Inflammatory macrophage treated with lipopolysaccharide for 1 hour (primary cell): ENCODE results near the gene TRIM66.
"Not testable (repeated sequence)": the region's sequence is repeated elsewhere in the genome, so short reads cannot be mapped to it uniquely, and the experiment has no call there.

Source experiments
- DNase-seq, 2 donors: peaks; one replicate each; pipeline ENCODE4 v3.0.0-alpha.2; 2020 to 2022

TRIM66 gene

DNA sequence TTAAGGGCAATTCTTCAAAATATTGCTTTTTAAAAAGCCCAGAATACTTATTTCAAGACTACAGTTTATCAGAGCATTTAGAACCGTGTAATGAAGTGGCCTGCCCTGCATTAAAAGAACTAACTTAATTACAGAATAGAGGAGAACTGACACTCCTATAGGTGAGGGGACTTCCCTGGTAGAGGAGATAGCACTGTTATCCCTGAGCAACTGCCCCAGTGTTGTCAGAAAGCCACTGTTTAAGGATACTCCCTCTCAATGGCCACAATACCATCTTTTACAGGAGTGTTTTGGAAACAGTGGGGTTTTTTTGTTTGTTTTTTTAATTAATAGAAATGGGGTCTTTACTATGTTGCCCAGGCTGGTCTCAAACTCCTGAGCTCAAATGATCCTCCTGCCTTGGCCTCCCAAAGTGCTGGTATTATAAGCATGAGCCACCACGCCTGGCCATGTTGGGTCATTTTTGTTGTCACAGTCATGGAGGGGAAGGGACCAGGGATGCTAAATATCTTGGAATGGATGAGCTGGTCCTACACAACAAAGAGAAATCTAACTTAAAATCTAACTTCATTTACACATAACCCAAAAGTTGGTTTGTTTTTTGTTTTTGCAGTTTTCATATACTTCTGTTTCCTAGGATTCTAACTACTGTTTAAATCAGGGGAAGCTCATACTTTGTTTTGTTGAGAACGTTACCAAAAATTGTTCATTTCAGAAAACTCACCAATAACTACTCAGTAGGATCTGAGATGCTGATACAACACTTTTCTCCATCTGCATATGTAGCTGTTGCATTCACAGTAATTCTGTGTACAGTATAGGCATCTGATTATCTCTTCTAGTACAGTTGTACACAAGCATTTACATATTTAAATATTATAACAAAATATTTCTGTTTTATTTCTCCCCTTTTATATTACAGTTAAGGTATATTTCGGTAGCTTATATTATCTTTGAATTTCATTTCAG lies 8.2 kb upstream of the TRIM66 start:
- DNase-seq: no peak

DNA sequence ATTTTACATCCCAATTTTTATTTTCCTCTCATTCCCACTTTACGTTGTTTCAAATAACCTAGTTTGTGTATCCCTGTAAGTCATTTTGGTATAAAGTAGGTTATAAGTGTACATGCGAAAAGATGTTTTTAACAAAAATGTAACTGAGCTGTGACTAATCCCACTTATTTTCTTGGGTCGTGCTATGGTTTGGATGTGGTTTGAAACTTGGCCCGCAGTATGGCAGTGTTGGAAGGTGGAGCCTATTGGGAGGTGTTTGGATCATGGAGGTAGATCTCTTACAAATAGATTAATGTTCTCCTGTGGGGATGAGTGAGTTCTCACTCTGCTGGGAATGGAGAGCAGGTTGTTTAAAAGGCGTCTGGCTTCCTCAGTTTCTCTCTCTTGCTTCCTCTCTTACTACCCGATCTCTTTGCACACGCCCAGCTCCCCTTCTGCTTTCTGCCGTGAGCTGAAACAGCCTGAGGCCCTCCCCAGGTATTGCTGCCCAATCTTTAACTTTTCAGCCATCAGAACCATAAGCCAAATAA lies 7.3 kb upstream of the TRIM66 start:
- DNase-seq: no peak

DNA sequence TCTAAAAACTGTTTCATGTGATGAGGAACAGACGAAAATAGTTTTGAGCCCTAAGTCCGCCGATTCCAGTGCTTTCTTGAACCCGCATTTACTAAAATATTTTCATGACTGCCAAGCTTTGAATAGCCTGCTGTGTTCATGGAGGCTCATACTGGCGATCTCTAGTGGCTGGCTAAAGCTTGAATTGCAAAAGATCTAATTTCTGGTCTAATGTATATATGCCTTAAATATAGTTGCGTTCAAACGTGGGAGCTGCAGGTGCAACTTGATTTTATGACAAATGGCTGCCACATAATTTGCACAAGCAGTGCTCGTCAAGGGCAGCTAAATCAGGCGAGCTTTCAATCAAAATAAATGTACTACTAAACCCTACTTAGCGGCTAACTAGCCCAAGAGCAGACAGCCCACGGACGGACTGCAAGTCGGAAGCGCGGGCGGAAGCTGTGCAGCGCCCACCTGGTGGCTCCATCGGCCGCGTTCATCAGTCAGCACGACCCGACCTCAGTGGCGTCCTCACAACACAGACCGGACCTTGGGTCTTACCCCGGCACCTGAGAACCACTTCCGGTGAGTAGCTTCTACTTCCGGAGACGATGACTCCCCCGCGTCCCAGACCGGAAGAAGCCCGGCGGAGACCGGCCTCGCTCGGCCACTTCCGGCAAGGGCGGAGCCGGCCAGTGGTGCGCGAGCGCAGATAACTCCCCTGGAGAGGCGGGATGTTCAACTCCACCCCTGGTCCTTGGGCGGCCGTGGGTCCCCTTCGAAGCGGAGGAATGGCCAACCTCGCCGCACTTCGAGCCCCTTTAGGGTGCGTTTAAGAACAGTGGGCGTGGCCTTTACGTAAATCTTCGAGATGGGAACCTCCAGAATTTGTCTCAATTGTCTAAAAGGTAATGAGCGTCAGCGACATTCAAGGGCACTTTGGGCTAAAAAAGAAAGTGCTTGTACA lies 6.2 kb upstream of the TRIM66 start:
- DNase-seq: peak; percentile 94

DNA sequence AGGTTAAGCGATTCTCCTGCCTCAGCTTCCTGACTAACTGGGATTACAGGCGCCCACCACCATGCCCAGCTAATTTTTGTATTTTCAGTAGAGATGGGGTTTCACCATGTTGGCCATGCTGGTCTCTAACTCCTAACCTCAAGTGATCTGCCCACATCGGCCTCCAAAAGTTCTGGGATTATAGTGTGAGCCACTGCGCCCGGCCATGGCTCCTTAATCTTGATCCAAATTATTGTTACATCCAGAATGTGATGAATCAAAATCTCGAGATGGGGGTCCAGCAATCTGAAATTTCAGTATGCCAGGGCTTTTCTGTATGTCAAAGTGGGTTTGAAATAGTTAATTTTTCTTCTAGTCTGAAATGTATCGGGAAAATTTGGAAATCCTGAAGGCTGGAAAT lies 3.9 kb upstream of the TRIM66 start:
- DNase-seq: no peak

DNA sequence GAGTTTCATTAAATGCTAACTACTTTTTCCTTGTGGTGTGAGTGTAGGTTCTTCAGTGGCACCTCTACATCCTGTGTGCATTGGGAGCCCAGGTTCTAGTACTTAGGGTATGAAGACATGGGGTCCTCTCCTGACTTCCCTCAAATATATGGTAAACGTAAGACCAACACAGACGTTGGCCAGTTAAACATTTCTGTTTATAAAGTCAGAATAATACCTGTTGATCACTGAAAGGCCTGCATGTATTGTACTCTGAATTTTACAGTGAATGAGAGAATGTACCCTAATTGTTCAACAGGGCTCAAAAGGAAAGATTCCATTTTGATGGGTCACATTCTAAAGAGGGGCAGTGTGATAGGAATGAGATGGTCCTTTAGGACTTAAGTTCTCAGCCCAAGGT lies 3.4 kb upstream of the TRIM66 start:
- DNase-seq: no peak

DNA sequence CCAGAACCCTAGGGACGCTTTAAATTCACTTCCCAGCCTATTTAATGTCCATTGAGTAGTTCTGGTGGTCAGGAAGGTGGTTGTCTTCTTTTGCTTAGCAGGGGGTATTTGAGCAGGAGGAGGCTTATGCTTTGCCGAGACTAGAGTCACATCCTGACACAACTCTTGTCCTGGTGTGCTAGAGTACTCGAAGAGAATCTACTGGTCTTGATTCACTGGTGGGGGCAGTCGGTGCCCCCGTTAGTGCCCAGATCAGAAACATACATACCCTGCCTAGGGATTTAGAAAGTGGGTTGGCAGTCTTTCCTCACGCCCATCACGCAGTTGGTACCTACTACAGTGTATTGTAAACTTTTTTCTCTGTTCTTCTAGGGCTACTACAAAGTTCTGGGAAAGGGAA lies 2.8 kb upstream of the TRIM66 start:
- no peak for DNase-seq

DNA sequence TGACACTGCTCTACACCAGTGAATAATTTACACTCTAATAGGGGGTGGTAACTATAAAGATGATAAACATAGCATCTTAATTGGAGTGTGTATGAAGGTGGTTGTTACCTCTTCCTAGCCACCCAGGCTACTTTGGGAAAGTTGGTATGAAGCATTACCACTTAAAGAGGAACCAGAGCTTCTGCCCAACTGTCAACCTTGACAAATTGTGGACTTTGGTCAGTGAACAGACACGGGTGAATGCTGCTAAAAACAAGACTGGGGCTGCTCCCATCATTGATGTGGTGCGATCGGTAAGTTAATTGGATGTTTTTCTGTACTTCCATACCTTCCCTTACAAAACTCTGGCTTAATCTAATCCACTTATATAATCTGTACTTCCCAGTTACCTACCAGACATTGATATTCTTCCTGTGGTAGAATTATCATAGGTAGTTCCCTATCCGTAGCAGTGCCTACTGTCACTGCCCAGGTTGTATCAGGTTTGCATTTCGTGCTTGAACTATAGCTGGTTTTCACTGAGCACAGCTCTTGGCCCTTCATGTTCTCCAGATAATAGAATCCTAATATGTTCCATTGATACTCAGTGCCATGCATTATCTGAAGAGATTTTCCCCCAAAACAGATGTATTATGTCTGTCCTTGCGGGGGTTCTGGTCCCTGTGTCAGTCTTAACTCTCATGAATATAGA lies 2.3 kb upstream of the TRIM66 start:
- DNase-seq: no peak

DNA sequence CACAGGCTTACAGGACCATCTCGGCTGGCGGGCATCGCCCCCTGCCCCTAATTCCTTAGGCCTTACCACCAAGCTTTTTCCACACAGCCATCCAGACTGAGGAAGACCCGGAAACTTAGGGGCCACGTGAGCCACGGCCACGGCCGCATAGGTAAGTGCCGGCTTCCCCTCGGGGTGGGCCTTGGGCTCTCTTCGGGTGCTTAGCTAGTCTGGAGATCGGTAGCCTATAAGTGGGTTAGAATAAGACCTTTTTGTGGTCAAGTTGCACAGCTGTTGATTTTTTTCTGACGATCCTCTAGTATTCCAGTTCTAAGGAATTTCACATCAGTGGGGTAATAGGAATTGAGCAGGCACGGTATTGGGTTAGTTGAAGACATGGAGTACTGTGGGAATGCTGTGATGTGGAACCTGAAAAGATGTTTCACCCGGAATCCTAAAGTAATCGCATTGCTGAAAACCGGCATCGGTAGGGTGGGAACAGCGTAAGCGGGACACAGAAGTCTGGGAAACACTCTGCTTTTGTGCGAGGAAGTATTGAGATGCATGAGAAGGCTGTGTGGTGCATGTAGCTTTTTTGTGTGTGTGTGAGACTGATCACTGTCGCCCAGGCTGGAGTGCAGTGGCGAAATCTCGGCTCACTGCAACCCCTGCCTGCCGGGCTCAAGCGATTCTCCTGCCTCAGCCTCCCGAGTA lies 796 bp upstream of the TRIM66 start:
- DNase-seq: peak in 1 of 2 donors; percentile 4

DNA sequence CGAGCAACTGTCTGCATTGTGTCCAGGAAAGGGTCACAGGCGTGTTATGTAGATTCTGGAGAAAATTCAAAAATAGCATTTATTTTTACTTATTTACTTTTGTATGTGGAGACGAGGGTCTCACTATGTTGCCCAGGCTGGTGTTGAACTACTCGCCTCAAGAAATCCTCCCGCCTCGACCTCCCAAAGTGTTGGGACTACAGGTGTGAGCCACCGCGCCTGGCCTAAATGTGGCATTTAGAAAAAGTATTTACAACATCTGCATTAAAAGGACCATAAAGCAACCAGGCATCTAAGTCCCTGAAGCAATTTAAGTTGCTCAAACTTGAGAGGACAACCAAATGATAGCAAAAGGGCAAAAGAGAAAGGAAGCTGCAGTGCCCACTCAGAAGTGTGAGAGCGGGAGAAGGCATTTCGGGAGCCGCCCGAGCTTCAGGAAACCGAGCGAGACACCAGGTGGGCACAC lies 595 bp downstream of the TRIM66 start:
- DNase-seq: peak; percentile 31 to 37

DNA sequence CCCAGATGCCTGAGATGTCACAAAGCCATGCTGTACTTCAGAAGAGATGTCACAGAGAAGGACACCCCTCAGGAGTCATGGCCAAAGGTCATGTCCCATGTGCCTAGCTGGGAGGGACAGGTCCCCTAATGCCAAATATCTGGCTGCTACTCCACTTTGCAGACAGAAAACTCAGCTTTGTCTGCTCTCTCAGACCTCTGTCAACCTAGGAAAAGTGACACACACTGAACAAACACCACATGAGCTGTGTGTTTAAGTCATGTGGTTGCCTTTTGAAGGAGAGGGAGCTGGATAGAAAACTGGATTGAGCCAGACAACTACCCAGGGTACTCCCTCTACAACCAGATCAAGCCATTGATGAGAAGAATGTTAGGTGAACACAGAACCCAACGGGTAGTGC lies 3.5 kb downstream of the TRIM66 start:
- DNase-seq: no peak

DNA sequence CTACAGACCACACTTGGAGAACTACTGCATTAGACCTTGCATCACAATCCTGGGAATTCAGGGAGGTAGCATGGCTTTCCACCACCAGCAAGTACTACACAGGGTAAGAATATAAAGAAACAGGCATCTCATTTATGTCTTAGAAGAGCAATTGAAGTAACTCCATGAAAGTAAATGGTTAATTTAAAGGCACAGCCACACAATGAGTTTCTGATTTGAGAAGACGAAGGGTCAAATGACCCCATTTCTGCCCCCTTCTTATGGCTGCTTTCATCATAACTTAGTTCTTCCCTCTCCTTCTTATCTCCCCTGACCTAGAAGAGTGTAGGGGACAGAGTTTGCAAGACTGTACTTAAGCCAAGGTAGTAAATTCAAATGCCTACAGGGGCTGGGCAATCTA lies 6.0 kb downstream of the TRIM66 start:
- DNase-seq: no peak

DNA sequence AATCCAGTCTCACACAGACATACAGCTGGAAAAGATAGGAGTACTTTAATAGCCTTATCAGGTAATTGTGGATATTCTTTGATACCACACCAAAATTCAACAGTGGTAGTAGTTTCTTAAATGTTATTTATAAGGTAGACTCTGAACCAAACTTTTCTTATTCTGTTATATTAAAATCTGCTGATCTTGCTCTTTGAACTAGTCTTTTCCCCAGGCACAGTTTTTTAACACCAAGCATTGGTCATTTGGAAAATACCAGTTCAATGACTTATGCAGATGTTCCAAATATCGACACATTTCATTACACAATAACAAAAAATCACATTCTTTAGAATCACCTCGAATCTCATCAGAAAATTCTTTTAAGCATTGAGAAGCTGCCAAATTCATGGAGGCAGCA lies 7.6 kb downstream of the TRIM66 start:
- no peak for DNase-seq

DNA sequence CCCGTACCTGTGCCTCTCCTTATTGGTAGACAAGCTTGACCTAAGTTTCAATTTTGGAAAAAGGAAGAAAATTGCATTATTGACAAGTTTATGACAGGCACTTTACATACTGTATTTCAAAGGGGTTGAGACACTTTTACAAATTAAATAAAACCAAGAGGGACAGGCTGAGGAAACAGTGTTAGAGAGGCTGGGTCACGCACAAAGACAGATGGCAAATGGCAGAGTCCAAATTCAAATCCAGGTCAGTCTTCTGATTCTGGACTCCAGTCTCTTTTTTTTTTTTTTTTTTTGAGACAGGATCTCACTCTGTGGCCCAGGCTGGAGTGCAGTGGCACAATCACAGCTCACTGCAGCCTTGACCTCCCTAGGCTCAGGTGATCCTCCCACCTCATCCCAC lies 10.1 kb downstream of the TRIM66 start:
- DNase-seq: no peak

DNA sequence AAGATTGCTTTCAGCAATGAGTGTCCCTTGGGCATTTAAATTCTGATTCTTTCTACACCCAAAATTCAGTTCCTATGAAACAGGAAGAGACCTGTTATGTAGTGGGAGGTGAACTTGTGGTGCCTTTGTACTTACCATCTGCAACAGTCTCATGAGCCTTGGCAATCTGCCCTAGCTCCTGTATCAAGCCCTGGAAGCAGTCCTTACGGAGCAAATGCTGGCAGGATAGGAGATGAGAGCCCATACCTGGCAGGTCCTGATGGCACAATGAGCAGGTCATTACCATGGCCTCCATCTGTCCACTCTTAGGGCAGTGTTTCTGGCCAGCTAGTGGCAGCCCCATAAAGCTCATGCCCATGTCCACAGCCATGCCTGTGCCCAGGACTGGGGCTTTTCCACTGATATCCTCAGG lies 10.8 kb downstream of the TRIM66 start:
- DNase-seq: no peak

DNA sequence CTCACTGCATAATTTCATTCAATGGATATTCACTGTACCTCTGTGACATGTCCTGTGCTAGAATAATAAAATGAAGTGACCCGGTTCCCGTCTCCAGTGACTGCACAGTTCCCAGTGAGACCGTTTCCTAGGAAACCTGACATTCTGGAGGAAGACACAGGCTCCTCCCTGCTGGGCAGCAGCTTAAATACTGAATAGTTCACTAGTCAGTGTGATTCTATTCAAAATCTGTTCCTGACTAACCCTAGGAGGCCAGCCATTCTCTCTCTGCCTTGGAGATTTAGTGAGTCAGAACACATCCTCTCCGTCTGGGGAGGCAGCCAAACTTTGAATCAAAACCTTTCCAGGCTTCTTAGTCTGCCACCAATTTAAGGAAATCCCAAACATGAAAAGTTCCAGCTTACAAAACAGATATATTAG lies 11.3 kb downstream of the TRIM66 start:
- no peak for DNase-seq

DNA sequence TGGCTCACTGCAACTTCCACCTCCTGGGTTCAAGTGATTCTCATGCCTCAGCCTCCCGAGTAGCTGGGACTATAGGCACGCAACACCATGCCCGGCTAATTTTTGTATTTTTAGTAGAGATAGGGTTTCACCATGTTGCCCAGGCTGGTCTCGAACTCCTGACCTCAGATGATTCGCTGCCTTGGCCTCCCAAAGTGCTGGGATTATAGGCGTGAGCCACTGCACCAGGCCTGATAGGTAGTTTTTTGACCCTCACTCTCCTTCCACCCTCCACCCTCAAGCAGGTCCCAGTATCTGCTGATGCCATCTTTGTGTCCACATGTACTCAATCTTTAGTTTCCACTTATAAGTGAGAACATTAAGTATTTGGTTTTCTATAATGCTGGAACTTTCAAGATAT lies 12.4 kb downstream of the TRIM66 start:
- DNase-seq: not testable (repeated sequence)

DNA sequence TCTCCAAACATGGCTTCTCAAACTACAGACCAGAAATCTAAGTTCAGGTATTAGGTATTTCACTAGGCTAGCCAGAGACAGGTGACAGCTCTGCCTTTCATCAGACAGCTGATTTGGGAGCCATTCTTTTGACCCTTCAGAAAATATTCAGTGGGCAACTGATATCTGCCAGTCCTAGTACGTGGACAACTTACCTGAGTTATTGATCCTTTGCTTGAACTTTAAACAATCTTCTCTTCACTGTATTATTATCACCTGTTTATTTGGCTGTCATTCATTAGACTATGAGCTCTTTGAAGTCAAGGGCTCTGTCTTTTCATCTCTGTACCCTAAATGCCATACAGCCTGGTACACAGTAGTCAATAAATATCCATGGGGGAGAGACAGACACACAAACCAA lies 17.2 kb downstream of the TRIM66 start:
- DNase-seq: no peak

DNA sequence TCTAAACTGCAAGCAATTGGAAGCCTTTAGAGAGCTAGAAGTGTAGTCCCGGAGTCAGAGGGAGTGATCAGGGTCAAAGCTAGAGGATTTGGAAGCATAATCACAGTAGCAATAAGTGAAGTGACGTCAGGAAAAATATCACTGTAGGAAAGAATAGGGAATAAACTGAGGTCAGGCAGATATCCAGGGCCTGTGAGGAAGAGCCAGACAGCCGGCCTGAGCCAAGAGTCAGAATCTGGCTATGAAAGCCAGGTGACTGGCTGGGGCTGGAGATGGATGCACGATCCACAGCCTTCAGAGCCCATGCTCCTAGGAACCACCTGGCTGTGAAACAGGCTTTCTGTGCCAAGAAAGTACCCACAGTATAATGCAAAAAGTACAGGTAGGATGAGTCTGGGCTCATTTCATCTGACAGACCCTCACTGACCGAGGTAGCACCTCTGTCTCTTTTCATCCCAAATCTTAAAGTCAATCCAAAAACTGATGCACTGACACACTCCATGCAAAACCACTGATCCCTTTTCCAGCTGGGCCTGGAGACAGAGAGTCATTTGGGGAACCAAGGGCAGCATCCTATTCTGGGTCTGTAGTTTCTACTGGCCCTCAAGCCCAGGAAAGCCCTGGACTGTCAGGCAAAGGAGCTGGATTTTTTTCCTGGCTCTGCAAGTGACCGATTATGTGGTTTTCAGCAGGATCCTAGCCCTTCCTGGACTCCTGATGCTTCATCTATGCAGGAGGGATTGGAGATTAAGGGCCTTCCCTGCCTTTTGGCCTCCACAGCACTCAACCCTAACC lies 21.3 kb downstream of the TRIM66 start:
- DNase-seq: no peak

DNA sequence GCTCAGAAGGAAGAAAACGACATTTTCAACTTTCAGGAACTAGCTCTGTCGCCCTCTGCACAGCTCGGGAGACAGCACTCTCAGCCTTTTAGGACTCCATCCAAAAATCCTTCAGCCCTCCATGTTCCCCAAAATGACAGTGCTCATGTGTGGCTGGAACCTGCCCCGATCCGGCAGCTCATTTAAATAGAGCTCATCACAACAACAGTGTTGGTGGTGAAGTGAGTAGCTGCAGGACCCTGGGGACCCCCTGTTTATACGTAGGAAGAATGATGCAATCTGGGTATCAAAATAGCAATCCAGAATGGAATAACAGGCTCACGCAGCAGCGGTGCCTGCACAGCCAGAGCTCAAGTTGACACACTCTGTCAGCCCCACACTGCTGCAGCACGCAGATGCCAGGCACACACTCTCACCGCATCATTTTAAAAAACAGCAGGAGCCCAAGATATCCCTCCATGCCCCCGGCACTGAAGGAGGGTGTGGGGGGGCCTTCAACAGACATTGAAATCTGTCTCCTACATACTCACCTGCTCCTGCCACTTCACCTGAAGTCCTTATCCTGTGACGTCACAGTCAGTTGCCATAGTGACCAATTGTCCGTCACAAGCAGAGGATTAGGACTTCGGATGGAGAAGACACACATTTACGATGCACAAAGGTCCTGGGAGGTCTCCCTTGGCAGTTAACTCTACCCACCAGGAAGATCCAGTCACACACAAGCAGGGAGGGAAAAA lies 24.0 kb downstream of the TRIM66 start:
- DNase-seq: no peak

DNA sequence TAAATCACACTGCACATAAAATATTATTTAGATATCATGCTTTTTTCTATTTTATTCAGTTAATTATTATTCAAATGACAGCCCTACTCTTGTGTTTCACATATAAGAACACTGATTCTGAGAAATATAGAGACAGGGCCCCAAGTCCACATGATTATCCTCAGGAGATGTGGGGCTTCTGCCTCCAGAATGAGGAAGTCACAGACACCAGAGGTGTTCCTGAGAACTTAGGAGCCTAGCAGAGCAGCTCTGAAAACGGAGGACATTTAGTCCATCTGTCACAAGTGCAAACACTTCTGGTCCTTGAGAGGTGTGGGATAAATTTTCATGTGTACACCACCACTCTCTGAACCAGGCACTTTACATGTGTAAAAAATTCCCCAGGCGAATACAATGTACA lies 26.2 kb downstream of the TRIM66 start:
- DNase-seq: no peak
